GM21515 (cell line): ENCODE results near the gene PON2.
"Not testable (repeated sequence)": the region's sequence is repeated elsewhere in the genome, so short reads cannot be mapped to it uniquely, and the experiment has no call there.

Experiments used
- ATAC-seq: cut with Tn5 transposase; IDR thresholded peaks from one replicate; pipeline ENCODE4 v1.9.1; 2021; ENCODE audit not compliant: unreplicated experiment

The PON2 gene

DNA sequence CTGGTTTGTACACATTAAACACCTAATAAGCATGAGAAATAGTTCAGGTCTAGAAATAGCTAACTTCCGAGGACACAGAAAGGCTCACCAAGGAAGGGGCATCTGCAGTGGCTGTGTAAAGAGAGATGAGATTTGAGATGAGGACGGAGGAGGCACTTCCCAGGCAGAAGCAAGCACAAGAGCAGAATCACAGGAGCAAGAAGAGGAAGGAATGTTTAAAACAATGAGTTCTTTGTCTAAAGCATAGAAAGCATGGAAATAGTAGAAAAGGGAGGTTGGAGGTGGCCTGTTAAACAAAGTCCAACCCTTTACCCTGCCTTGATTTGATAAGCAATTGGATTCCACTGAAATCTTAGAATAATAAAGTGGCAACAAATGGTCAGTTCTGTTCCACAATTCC, 27.1 kb downstream of the PON2 start:
- ATAC-seq, result no peak

DNA sequence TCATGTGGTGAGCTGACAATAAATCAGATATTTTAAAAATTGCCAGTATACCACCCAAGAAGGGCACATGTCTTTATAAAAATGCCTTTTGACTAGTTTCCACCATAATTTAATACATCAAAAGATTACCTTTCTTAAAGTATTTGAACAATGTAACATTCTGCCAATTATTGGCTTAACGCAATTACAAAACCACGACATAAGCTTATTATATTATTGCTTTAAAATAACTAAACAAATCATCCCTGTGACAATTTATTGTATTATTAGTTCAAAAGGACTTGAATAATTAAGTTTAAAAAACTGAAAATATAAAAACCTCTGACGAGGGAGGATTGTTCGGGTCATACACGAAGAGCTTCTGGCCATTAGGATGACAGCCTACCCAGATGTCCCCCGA, 29.0 kb downstream of the PON2 start:
- ATAC-seq, result no peak

DNA sequence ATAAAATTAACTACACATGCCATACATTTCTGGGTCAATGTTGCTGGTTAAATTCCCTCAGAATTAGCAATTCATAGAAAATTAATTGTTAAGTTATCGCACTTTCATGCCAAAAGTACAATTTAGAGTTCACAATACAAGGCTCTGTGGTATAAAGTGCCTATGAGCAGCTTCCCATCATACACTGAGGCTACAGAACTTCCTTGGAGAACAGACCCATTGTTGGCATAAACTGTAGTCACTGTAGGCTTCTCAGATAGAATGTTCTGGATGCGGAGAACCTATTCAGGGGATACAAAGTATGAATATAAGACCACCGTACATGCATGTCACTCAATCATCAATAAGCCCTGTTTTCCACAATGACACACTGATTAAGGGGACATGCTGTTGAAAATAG, 29.6 kb downstream of the PON2 start:
- ATAC-seq, result no peak

DNA sequence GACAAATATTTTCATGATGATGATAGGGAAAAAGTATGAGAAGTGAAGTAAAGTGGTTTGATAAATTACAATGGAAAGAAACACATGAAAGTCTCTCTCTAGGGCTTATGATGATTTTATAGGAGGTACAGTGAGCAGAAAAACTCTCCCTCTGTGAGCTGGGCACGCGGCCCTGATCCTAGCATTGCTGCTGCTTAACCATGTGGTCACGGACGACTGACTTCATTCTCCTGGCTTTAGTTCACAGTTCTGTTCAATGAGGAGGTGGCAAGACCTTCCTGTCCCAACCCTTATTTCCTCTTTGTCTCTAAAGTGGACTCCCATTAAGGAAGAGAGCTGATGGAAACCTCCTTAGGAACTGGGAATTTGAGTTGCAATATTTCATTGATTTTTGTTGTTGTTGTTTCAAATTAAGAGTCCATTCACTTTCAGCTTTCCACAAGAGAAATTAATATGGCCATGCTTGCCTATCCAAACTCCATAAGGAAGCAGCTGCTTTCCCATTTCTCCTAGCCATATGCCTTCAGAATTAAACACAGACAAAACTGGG, 30.4 kb downstream of the PON2 start:
- no peak for ATAC-seq

DNA sequence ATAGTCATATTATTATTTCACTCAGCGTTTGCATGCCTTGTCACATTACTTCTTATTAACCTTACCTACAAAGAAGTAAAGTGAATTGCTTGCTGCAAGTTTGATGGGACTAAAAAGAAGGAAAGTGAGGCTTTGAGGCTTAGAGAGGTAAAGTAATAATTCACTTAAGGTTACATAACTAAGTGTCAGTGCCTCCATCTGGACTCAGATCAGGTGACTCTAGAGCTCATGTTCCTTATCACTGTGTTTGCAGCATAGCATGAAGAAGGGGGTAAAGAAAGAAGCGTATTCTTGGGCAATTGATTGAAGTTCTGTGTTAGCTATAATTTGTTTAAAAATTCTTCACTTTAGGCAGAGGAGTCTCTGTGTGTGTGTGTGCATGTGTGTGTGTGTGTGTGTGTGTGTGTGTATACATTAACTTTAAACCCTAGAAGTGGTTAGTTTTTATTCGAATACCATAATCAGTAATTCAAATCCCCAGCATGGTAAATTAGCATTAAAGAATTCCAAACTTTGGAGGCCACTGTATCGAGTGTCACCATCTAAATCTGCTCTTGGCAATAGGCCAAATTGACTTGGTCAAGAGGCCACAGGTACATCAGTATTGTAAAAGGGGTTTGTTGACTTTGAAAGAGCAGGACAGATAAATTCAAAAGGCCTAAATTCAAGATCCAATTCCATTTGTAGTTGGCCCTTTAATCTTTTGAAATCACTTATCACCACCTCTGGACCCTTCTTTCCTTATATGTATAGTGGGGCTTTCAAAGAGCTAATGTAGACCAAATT, 36.5 kb downstream of the PON2 start:
- no peak for ATAC-seq

DNA sequence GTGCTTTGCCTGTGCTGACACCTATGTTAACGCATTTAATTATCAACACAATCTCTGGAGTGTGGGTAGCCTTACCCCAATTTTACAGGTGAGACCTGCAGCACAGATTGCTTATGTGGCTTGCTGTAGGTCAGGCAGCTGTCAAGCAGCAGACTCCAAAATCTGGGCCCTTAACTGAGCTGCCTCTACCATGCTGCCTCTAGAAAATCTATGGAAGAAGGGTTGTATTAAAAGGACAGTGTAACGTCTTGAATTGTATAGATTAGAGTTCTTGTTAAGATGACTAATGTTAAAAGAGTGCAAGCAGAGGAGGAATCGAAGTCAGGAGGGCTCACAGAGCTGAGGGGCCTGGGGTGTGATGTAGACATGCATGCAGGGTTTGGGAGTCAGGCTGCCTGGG, 37.4 kb downstream of the PON2 start:
- ATAC-seq, result no peak

GRCh38 chr7:95396136-95397032, 38.4 kb downstream of the PON2 start, which contains the start of gene PON3:
Gene PON3, minus strand, starts transcription at chr7:95396375. Its CDS starts 25 bp downstream, at chr7:95396350.
- ATAC-seq, result no peak

DNA sequence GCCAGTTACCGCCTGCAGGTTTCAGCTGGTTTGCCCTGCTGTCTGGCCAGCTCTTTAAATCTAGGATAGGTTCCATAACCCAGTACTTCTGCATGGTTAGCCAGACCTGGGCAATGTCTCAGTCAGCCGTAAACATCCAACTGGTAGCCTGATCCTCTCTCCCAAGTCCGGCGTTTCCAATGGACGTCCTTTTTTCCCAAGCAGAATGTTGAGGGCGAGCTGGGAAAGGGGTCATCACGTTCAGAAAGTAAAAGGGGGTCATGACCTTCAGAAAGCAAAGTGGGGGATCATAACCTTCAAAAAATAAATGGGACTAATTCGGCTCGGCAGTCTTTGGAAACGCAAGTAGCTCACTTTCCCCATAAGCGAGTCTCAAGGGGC, 39.1 kb downstream of the PON2 start:
- no peak for ATAC-seq

GRCh38 chr7:95394370-95394769, 40.5 kb downstream of the PON2 start:
- no peak for ATAC-seq

GRCh38 chr7:95391761-95392160, 43.1 kb downstream of the PON2 start:
- ATAC-seq, result no peak

GRCh38 chr7:95389516-95389915, 45.3 kb downstream of the PON2 start:
- ATAC-seq, result no peak

GRCh38 chr7:95379457-95379856, 55.4 kb downstream of the PON2 start:
- ATAC-seq, result not testable (repeated sequence)

DNA sequence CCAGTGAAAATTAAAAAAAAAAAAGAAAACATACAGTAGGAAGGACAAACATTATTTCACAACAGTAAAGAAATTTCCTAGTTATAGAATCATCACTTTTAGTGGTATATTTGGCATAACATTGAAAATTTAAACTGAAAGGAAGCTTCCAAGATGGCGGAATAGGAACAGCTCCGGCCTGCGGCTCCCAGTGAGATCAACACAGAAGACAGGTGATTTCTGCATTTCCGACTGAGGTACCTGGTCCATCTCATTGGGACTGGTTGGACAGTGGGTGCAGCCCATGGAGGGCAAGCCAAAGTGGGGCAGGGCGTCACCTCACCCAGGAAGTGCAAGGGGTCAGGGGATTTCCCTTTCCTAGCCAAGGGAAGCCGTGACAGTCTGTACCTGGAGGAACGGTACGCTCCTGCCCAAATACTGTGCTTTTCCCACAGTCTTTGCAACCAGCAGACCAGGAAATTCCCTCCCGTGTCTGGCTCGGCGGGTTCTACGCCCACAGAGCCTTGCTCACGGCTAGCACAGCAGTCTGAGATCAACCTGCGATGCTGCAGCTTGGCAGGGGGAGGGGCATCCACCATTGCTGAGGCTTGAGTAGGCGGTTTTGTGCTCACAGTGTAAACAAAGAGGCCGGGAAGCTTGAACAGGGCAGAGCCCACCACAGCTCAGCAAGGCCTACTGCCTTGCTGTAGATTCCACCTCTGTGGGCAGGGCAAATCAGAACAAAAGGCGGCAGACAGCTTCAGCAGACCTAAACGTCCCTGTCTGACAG, 58.0 kb downstream of the PON2 start:
- ATAC-seq, result no peak

GRCh38 chr7:95375591-95376257, 59.1 kb downstream of the PON2 start:
- ATAC-seq, result no peak

DNA sequence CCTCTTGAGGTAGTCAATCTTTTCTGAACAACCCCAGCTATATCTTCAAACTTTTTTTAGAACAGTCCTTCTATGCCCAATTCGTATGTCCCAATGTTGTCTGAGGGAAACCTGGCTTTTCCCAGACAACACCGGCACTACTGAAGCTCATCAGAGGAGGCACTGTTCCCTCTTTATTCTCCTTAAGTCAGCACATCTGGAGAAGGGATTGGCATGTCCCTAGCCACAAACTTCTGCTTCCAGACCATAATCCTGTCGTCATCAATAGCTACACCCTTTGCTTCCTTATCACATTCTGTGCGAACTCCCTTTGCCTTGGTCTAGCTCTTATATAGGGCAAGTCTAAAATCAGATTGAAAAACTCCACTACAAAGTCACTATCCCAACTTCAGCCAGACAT, 61.5 kb downstream of the PON2 start:
- no peak for ATAC-seq

DNA sequence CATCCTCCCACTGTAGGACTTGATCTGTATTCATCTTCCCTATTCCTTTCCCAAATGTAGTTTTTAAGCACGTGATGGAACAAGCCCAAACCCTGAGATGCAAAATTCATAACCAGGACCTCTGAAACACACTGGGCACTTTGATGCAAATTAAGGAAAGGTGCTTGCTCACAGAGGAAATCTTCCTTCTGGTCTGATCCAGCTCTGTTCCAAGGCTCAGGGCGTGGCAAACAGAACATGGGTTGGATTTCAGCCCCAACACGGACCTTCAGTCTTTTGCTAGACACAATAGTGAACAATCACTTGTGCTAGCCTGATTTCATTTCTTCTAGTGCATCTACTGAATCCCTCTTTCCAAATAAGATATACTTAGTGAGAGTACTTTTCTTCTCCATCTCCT, 66.6 kb downstream of the PON2 start:
- ATAC-seq, result no peak

DNA sequence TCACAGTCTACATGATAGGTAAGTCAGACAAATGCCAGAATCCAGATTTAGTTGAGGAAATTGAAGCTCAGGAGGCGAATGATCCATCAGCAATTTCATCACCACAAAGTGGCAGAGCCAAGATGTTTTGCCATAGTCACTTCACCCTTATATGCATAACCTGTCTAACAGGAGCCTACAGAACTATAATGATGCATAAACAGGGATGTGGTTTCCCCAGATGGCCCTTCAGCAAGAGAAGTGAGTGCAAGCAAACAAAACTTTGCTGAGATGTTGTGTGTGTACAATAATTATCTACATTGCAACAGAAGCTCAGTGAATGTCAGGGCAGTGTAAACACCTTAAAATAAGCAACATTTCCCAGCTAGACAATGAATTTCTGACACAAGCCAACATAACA, 67.2 kb downstream of the PON2 start:
- ATAC-seq, result no peak

- no peak for ATAC-seq
Observed at GRCh38 chr7:95365151-95365550, 69.7 kb downstream of the PON2 start.

DNA sequence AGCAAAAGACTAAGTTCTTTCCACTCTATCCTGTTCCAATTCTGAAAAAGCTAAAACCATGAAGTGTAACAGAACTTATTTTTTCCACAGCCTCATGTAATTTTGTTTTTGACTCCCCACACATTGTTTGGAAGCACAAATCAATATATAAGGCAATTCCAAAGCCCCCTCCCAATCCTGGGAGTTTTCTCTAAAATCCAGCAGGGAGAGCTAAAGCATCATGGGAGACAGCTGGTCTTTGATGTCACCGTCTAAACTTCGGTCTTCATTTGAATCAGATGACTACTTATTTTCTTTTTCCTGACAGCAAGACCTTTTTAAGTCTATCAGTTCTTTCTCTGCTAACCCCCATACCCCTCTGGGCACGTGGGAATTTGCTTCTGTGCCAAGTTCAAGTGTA, 77.2 kb downstream of the PON2 start:
- ATAC-seq, result no peak
